Esophagus squamous epithelium (tissue), 4 donors: ENCODE data around the gene RPEL1.

Experiments
- POLR2A ChIP-seq, 4 donors: fragments of 450-650 bp; IDR thresholded peaks; one replicate each; pipeline ENCODE4 v1.6.1; 2017; ENCODE audit warnings: antibody characterized with exemption in 4 of 4, mild to moderate bottlenecking in 4 of 4, moderate library complexity in 3 of 4
- TF ChIP-seq, protein P1 (sequence below), 6 experiments: fragments of 450-650 bp in 4 of 6; fragments of 200-600 bp in 2 of 6; sonication (generic) in 2 of 6; IDR thresholded peaks; one replicate each; pipeline ENCODE4 v1.5.1; 2016 to 2019; ENCODE audit warnings: antibody characterized with exemption in 6 of 6, mild to moderate bottlenecking in 4 of 6, moderate library complexity in 4 of 6

DNA sequence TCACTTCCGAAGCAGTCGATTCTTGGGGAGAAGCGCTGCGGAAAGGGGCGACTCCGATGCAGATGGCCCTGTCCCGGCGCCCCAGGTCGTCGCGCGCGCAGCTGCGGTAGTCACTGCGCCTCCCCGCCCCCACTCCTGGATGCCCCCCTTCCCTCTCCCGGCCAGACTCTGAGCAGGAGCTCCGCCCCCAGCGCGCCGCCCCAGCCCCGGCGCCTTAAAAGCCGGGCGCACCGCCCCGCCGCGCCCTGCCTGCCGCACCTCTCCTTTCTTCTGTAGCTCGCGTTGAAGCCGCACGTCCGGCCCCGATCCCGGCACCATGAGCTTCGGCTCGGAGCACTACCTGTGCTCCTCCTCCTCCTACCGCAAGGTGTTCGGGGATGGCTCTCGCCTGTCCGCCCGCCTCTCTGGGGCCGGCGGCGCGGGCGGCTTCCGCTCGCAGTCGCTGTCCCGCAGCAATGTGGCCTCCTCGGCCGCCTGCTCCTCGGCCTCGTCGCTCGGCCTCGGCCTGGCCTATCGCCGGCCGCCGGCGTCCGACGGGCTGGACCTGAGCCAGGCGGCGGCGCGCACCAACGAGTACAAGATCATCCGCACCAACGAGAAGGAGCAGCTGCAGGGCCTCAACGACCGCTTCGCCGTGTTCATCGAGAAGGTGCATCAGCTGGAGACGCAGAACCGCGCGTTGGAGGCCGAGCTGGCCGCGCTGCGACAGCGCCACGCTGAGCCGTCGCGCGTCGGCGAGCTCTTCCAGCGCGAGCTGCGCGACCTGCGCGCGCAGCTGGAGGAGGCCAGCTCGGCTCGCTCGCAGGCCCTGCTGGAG, 31.4 kb downstream of the RPEL1 start, which contains the start of gene INA:
- no peak for TF ChIP-seq POLR2A (IDR thresholded peaks at IDR 0.05)
- TF ChIP-seq, protein P1, sequence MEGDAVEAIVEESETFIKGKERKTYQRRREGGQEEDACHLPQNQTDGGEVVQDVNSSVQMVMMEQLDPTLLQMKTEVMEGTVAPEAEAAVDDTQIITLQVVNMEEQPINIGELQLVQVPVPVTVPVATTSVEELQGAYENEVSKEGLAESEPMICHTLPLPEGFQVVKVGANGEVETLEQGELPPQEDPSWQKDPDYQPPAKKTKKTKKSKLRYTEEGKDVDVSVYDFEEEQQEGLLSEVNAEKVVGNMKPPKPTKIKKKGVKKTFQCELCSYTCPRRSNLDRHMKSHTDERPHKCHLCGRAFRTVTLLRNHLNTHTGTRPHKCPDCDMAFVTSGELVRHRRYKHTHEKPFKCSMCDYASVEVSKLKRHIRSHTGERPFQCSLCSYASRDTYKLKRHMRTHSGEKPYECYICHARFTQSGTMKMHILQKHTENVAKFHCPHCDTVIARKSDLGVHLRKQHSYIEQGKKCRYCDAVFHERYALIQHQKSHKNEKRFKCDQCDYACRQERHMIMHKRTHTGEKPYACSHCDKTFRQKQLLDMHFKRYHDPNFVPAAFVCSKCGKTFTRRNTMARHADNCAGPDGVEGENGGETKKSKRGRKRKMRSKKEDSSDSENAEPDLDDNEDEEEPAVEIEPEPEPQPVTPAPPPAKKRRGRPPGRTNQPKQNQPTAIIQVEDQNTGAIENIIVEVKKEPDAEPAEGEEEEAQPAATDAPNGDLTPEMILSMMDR (IDR thresholded peaks at IDR 0.05): no peak
